Stimulated activated CD4-positive, alpha-beta T cell treated with anti-CD3 and anti-CD28 coated beads, Interleukin-1b, Interleukin-23, amount 100 ng/mL, for 1 hour (primary cell): ENCODE measurements around the gene TNPO3.

ENCODE experiments used
- DNase-seq, 2 donors: peaks; one replicate each; pipeline ENCODE4 v3.0.0-alpha.2; 2020; ENCODE audit warnings: low read depth in 2 of 2

TNPO3 gene

DNA sequence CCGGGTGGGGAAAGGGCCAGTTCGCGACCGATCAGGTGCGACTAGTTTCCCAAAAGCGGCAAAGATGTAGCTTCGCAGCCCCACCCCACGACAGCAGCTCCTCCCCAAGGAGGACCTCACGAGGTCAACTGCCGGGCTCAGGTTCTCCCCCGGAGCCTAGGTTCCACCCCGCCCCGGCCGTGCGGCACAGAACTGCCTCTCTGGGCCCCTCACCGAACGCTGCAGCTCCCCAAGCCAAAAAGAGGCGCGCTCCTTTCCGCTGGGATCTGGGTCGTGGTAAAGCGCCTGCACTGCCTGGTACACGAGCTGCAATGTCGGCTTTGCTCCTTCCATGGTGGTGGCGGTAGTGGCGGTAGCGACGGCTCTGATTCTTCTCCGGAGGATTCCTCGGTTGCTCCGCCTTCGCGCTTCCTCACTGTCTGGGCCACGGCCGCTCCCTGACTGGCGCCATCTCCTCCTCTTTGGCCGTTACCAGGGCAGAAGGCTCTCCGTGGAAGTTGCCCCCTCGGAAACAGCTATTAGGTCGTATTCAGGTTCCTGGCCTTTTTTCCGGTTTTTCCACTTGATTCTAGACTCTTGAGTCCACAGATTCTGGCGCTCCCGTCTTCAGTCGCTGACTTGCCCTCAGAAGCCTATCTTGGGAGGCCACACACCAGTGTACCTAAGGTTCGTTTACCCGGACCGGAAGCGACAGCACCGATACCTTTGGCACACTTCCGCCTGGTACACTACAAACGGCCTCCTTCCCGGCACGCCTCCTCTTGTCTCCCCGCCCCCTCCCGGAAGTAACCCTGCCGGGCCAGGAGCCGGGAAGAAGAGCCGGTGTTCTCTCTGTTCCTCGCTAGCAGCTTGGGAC is at the start of gene TNPO3:
TSS of gene TNPO3 (minus strand) at position 674 of the 856 bp plus-strand sequence. CDS start at position 333, 341 bp downstream.
- peak; percentile 65 to 90 for DNase-seq

DNA sequence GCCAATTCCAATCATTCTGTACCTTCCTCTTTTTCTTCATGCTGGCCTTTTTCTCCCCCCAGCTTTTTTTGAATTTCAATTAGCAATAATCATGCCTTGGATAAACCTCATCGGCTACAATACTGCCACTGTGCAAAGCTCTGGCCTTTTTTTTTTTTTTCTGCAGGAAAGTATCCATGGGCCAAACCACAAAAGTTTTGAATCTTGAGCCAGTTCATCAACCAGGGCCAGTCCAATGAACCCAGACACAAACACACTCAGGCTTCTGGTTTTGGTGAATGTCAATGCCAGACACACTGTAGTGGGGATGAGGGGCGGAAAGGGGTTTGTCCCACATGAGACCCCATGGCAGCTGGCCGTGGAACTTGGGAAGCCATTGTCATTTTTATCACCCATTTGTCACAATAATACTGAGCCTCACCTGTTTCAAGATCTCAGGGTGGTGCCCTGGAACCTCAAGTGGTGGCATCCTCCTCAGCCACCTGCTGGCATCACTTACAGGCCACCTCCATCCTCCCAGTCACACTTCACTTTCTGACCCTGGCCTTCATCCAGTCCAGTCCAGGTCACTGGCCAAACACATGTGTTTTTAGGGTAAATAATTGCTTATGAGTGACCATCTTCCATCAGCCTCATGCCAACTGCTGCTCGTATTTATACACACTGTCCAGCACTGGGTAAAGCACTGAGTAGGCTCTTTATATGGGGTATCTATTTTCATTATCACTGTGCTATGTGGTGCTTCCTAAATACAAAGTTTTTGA is 48.8 kb upstream of the TNPO3 start:
- no peak for DNase-seq

DNA sequence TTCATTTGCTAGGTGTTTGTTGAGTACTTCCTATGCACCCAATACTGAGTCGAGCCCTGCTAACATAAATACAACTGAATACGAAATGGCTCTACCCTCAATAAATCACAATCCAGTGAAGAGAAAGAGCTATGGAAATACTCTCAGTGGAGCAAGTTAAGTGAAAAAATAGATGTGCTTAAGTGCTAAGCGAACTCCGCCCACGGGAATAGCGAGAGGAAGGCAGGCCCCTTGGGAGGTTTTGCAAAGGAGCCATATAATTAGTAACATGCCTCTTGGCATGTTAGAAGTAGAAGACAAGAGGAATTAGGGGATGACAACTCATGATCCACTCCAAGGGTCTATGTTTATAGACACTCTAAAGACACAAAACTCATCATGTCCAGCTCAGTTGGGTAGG is 46.8 kb upstream of the TNPO3 start:
- DNase-seq: no peak

DNA sequence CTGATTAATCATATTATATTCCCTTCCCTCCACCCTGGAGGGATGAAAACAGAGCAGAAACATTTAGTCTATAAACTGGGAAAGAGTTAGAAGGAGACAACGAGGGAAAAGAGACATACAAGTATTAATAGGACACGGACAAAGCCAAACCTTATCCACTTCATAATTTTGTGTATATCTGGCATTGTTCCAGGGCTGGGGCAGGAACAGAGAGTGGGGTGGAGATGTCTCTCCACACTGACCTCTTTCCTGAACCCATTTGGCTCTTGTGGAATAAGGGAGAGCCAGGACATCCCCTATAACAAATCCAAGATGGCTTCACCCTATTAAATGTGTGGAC is 45.9 kb upstream of the TNPO3 start:
- no peak for DNase-seq

DNA sequence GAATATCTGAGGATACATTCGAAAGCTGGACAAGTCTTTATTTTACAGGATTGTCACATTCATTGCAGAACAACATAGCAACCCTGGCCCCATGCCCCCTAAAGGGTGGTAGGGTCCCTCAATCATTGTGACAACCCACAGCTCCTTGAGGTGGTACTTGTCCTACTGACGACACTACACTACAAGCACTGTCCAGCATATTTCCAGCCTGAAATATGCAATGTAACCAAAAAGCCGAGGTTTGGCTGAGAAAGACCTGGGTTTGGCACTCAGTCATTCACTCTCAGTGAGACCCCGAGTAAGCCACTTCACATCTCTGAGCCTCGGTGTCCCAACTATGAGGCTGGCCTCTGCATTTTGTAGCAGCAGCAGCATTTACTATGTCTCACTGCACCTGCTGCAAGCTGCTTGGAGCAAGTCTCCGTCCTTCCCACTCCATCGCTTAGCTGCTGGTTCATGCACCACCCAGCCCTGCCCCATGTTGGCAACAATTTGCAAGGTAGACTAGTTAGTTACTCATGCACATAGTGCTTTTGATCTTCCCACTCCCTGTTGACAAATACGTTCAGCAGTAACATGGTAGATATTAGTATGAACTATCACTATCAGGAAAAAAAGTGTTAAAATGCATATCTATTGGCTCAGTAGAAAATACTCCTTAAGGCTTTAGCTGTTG is 43.6 kb upstream of the TNPO3 start:
- DNase-seq: no peak

DNA sequence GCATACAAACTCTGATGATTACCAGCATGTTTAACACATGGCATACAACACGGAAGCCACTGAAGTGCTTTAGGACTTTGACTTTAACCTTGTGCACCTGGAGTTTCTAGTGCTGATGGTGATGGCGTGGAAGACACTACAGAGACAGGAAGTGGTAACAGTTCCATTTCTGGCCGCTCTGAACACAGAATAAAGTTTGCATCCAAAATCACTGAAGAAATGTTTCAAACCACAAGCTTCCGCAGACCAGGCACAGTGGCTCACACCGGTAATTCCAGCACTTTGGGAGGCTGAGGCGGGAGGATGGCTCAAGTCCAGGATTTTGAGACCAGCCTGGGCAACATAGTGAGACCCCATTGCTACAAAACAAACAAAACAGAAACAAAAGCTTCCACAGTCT is 40.3 kb upstream of the TNPO3 start:
- no peak for DNase-seq

DNA sequence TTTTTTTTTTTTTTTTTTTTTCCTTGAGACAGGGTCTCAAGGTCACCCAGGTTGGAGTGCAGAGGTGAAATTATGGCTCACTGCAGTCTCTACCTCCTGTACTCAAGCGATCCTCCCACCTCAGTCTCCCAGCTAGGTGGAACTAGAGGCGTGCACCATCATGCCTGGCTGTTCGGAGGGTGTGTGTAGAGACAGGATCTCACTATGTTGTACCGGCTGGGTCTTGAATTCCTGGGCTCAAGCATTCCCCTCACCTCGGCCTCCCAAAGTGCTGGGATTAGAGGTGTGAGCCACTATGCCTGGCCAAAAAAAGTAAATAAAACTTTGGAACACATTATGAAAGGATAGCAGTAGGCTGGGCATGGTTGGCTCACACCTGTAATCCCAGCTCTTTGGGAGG is 39.6 kb upstream of the TNPO3 start:
- DNase-seq: no peak

DNA sequence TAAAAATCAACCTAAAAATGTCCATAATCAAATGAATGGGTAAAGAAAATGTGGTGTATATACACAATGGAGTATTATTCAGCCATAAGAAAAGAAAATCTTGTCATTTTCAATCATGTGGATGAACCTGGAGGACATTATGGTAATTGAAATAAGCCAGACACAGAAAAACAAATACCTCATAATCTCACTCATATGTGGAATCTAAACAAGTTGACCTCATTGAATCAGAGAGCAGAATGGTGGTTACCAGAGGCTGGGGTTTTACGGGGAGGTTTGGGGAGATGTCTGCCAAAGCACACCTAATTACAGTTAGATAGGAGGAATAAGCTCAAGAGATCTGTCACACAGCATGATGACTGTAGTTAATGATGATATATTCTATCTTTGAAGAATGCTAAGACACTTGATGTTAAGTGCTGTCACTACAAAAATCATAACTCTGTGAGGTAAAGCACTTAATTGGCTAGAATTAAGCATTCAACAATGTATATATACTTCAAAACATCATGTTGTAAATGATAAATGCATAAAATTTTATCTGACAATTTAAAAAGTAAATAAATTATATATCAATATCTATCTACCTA is 39.1 kb upstream of the TNPO3 start:
- DNase-seq: no peak

DNA sequence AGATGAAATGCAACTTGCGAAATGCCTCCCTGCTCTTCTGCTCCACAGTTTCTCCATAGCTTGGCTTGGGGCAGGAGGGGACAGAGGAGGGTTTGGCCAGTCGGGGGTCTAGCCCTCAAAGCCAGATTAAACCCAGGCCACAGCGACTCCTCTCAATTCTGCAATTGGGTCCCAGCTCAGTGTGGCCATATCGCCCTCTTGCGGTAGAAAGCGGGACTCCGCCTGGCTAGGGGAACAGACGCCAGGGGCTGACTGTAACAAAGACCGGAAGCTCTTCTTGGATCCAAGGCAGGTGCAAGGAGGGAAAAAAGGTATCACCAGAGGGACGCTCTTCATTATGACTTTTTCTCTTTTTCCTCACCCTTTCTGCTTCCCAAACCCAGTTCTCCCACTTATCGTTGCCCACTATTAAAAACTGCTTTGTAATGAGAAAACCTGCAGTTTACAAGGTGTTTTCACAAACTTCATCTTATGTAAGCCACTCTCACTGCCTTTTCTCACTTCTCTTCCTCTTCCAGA is 36.6 kb upstream of the TNPO3 start:
- DNase-seq: peak; percentile 71 to 93

DNA sequence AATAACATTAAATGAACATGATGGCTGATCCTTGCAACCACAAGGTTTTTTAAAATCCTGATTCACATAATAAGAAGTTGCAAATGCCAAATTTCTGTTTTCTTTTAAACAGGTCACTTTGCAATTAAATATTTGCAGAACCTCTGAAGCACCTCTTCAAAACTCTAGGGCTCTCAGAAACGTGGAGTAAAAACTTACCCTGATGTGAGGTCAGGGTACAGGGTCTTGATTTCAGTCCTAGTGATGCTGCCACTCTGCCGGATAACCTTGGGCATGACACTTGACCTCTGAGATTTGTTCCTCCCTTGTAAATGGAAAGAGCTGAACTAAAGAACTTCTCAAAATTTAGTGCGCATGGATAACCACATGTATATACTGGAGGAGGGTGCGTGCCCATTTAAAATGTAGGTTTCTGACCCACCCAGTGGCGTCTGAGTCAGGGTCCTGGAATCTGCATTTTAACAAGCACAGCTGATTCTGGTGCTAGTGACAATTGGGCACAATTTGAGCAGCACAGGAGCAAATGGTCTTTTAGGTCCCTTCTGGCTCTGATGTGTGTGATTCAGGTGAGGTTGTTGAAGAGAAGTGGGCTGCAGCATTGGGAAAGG is 35.5 kb upstream of the TNPO3 start:
- no peak for DNase-seq

DNA sequence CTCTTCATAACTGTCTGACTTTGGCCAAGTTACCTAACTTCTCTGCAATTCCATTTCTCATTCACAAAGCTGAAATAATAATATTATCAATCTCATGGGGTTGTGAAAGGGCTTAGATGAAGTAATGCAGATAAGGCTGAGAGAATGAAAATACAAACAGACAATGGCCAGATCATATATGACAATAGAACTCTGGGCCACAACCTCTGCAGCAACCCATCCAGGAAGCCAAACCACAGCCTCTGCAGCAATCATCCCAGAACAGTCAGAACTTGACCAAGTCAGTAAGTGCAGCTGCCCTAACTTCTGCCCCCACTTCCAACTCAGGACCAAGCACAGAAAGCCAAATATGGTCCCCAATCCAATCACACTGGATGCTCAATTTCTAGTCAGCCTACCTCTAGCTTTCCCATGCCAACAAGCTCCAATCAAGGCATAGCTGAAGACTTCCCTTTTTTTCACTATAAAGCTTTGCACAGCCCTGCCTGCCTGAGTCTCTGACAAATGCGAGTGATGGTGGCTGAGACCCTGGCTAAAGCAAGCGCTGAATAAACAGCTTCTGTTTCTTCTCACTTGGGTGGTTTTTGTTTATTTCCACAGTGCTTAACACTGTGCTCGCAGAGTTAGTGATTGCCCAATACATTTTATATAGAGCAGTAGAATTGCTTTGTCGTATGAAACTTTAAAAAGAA is 34.8 kb upstream of the TNPO3 start:
- DNase-seq: no peak

DNA sequence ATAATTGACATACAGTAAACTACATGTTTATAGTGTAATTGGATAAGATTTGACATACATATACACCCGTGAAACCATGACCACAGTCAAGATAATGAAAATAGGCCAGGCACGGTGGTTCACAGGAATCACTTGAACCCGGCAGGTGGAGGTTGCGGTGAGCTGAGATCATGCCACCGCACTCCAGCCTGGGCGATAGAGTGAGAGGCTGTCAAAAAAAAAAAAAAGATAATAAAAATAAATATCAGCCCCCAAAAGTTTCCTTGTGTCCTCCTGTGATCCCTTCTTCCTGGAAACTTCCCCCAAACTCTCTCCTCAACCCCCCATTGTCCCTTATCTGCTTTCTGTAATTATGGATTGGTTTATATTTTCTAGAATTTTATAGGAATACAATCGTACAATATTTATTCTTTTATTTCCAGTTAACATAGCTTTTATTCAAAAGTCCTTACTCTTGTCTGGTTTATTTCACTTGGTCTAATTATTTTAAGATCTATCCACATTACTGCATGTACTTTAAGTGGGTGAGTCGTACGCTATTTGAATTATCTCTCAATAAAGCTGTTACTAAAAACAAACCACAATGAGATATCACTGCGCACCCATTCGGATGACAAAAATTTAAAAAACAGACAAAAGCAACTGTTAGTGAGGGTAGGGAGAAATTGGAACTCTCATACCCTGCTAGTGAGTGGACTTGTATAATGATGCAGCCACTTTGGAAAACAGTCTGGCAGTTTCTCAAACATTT is 30.1 kb upstream of the TNPO3 start:
- DNase-seq: no peak

DNA sequence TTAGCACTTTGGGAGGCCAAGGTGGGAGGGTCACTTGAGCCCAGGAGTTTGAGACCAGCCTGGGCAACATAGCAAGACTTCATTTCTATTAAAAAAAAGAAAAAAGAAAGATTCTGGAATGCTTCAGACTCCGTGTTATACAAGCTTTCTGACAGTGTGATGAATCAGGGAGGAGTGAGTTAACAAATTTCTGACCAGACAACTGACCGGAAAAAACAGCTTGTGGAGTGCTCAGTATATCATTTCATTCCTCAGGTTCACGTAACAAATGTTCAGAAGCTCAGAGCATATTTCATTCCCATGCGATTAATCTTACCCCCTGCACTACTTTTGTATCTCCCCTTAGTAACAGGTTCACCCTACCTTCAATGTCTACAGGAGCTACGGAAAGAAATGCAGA is 28.6 kb upstream of the TNPO3 start:
- no peak for DNase-seq

DNA sequence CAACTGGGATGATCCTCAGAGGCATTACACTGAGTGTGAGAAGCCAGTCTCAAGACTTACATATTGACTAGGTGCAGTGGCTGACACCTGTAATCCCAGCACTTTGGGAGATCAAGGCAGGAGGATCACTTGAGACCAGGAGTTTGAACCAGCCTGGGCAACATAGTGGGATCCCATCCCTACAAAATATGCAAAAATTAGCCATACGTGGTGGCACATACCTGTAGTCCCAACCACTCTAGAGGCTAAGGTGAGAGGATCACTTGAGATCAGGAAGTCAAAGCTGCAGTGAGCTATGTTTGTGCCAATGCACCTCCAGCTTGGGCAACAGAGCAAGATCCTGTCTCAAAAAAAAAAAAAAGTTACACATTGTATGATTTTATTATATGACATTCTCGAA is 23.5 kb upstream of the TNPO3 start:
- no peak for DNase-seq

DNA sequence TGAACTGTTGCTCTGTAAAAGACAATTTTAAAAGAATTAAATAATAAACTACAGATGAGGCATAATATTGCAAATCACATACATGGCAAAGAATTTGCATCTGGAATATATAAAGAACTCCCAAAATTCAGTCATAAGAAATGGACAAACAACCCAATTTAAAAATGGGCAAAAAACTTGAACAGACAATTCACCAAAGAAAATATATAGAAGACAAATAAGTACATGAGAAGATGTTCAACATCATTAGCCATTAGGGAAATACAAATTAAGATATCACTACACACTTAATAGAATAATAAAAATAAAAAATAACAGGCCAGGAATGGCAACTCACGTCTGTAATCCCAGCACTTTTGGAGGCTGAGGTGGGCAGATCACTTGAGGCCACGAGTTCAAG is 22.0 kb upstream of the TNPO3 start:
- DNase-seq: no peak

DNA sequence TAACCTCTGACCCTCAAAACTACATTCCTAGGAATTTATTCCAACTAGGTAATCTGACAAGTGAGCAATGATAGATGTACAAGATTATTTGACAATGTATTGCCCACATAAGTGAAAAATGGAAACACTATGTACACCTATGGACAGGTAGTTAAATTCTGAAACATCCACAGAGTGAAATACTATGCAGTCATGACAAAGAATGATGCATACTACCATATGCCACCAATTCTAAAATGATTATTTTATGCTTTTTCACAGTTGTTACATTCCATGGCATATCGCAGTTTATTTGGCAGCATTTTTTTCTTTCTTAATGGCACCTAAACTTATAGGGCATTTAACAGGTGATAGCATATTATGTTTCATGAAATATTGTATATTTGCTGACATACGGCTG is 20.1 kb upstream of the TNPO3 start:
- DNase-seq: no peak

DNA sequence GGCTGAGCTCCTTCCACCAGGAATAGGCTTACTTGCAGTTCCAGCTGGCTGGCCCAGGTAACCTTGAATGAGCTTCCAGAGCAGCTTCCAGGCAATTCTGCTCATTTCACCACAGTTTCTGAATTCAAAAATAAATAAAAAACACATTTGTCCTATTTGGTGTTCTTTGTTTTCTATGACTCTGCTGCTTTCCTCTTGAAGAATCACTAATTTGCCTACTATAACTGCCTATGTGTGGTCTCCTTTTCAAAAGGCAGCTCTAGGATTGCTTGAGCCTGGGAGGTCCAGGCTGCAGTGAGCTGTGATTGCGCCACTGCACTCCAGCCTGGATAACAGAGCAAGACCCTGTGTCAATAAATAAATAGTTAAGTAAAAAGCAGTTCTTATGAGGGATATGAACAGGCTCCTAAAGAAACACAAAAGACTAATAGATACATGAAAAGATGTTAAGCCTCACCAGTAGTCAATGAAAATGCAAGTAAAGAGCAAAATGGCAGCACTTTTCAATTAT is 19.5 kb upstream of the TNPO3 start:
- DNase-seq: no peak

DNA sequence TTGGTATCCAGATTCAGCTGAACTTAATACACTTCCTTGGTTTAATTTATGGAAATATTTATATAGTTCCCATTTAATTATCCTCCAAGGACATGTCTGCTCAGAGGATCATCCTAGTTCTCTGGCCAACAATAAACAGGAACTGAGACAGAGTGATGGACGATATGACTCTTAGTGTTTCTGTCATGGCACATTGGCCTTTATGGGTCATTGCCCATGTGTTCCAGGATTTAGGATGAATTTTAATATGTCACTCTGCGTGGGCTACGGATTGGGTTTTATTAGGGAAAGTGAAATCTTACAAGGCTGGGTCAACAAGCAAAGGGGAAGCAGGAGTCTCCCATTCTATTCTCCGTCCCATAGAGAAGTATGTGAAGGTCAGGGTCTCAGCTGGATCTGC is 18.8 kb upstream of the TNPO3 start:
- no peak for DNase-seq

DNA sequence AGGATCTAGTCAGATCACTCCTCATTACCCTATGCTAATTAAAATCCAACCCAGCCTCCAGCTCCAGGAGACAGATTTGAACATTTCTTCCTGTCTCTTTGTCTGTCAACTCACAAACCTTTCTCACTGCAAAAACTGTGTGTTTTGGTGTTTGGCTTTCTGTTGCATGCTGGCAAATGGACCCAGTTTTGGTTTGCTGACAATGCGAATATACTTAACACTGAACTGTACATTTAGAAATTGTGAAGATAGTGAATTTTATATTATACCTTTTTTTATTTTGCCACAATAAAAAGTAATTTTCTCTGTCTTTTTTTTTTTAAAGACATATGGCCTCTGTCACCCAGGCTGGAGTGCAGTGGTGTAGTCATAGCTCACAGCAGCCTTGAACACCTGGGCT is 18.3 kb upstream of the TNPO3 start:
- DNase-seq: no peak

DNA sequence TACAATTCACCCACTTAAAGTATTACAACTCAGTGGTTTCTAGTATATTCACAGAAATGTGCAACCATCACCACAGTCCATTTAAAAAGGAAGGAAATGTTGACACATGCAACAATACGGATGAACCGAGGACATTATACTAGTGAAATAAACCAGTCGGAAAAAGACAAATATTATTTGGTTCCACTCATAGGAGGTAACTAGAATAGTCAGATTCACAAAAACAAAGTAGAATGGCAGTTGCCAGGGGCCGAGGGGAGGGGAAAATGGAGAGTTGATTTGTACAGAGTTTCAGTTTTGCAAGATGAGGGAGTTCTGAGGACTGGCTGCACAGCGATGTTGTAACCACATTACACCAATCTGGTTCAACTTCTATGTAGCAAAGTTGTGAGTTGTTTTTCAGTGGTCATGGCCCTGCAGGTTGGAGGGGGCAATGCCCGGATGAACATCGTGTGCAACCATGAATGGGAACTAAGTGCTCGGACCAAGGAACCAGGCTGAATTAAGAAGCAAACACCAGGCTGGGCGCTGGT is 17.6 kb upstream of the TNPO3 start:
- no peak for DNase-seq
